ENCODE data around the gene TEAD2. TPM values are rescaled to one million over a fixed set of nuclear protein-coding genes. Genes with fewer than 3 reads are reported as not detected.

TEAD2 gene
- total and polyA plus RNA-seq, 10 of the 15 experiments (the other 5 are each of a cell fraction or from before 2014, with no cell fraction given) = 0.04 to 0.26 (median 0.11) TPM; not detected in 3

DNA sequence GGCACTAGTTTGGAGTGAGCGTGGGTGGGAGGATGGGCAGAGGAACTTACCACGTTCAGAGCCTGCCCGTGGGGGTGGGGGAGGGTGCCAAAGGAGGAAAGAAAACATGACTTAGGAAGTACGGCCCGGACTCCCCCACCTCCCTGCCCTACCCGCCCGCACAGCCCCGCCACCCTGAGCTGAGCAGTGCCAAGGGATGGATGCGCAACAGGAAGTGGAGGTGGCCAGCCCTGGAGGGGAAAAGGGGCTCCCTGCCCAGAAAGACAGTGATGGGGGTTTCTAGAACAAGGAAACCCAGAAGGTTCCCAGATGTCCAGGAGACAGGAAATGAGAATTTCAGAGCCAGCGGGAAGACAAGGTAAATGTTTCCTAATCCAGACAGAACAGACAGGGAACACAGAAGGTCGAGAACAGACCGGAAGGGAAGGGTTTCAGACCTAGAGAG is 6.3 kb downstream of the TEAD2 start (continued):
- TF ChIP-seq, protein P1, sequence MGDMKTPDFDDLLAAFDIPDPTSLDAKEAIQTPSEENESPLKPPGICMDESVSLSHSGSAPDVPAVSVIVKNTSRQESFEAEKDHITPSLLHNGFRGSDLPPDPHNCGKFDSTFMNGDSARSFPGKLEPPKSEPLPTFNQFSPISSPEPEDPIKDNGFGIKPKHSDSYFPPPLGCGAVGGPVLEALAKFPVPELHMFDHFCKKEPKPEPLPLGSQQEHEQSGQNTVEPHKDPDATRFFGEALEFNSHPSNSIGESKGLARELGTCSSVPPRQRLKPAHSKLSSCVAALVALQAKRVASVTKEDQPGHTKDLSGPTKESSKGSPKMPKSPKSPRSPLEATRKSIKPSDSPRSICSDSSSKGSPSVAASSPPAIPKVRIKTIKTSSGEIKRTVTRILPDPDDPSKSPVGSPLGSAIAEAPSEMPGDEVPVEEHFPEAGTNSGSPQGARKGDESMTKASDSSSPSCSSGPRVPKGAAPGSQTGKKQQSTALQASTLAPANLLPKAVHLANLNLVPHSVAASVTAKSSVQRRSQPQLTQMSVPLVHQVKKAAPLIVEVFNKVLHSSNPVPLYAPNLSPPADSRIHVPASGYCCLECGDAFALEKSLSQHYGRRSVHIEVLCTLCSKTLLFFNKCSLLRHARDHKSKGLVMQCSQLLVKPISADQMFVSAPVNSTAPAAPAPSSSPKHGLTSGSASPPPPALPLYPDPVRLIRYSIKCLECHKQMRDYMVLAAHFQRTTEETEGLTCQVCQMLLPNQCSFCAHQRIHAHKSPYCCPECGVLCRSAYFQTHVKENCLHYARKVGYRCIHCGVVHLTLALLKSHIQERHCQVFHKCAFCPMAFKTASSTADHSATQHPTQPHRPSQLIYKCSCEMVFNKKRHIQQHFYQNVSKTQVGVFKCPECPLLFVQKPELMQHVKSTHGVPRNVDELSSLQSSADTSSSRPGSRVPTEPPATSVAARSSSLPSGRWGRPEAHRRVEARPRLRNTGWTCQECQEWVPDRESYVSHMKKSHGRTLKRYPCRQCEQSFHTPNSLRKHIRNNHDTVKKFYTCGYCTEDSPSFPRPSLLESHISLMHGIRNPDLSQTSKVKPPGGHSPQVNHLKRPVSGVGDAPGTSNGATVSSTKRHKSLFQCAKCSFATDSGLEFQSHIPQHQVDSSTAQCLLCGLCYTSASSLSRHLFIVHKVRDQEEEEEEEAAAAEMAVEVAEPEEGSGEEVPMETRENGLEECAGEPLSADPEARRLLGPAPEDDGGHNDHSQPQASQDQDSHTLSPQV (IDR thresholded peaks at IDR 0.05) = no peak
- TF ChIP-seq ZBED1 (IDR thresholded peaks at IDR 0.05; ENCODE audit: borderline replicate concordance) (no peak), SUPT20H (IDR thresholded peaks at IDR 0.05; ENCODE audit: borderline replicate concordance, control insufficient read depth, low read depth, low read length) (no peak), RUNX3 (IDR thresholded peaks at IDR 0.05; ENCODE audit: low read length) (no peak), BACH1 (IDR thresholded peaks at IDR 0.05; ENCODE audit: borderline replicate concordance) (no peak)

DNA sequence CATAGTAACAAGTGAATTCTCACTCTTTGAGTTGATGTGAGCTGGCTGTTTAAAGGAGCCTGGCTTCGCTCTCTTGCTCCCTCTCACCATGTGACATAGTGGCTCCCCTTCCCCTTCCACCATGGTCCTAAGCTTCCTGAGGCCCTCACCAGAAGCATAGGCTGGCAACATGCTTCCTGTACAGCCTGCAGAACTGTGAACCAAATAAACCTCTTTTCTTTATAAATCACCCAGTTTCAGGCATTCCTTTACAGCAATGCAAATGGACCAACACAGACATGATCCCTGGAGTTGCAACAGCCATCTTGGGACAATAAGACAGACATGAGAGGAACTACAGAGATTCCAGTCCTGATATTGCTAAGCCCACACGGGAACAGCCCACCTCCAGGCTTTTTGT is 12.6 kb downstream of the TEAD2 start:
- H3K4me2 ChIP-seq (ENCODE audit: control insufficient read depth, insufficient read depth) = no peak overlapping the region
- H3K4me1 ChIP-seq (ENCODE audit: control insufficient read depth, insufficient read depth, low read length) = no peaks in the 10 kb centered on the region
- no peaks in the 10 kb centered on the region for H3K36me3 ChIP-seq (ENCODE audit: control insufficient read depth in 2 of 2, insufficient read depth in 2 of 2, low read length in 1 of 2)
- ChIA-PET CTCF (no interaction called here), POLR2A (interaction anchor here (0.6 to 0.8 kb wide), 2 partner anchors 8 to 100 kb away, joined by 3 to 5 read pairs; no protein-coding TSS in a partner anchor), SMC1A (ENCODE audit: uncharacterized antibody, unreplicated experiment) (interaction anchor here (1.0 kb wide), 1 partner anchor 16 kb away, joined by 3 read pairs; no protein-coding TSS in a partner anchor), RAD21 (ENCODE audit: unreplicated experiment) (no interaction called here)
- TF ChIP-seq EZH2 (IDR thresholded peaks at IDR 0.05; ENCODE audit: borderline replicate concordance, control insufficient read depth, low read depth, low read length) = no peak
- TF ChIP-seq NBN (IDR thresholded peaks at IDR 0.05) = no peak
- TF ChIP-seq SMAD1 (IDR thresholded peaks at IDR 0.05; ENCODE audit: low read depth, partially characterized antibody) = no peak
- TF ChIP-seq CHD2 (IDR thresholded peaks at IDR 0.05; ENCODE audit: borderline replicate concordance, low read depth, low read length) = no peak
- no peak for TF ChIP-seq CHD1 (IDR thresholded peaks at IDR 0.05; ENCODE audit: low read depth, low read length)
- no peaks in the 10 kb centered on the region for H4K20me1 ChIP-seq (ENCODE audit: control insufficient read depth, insufficient read depth)
- no peak for DNase-seq (ENCODE audit: low read depth, low spot score)
- 45% methylated on average over 2 of the region's 2 CpGs for WGBS (ENCODE audit: insufficient coverage, insufficient replicate concordance, low lambda C conversion rate, missing lambda C conversion rate)
- no peaks in the 10 kb centered on the region for H3K79me2 ChIP-seq (ENCODE audit: control insufficient read depth, insufficient read depth, low read length)
- no TSS peak for BruUV-seq (replicated peaks)
- H3K9ac ChIP-seq (ENCODE audit: control insufficient read depth, insufficient read depth, low read length) = no peak overlapping the region
- H3K9me3 ChIP-seq (replicated peaks; ENCODE audit: control insufficient read depth, insufficient read depth, low read length) = no peaks in the 10 kb centered on the region; the same call in 2 of the 3 replicates
- H3K27ac ChIP-seq (ENCODE audit: control insufficient read depth, insufficient read depth) = no peak overlapping the region
- in situ Hi-C loops (cut with MboI) (no loop called here), intact Hi-C loops (cut with micrococcal nuclease; ENCODE audit: unreplicated experiment) (no loop called here)
- ATAC-seq = no peak
- H3K27me3 ChIP-seq (replicated peaks in 1 of 2; ENCODE audit: control insufficient read depth in 2 of 2, insufficient read depth in 2 of 2, low read length in 1 of 2) = no peaks in the 10 kb centered on the region
- FAIRE-seq = no peak
- H2AFZ ChIP-seq (ENCODE audit: control insufficient read depth, low read depth, low read length) = no peak overlapping the region
- no peak overlapping the region for H3K4me3 ChIP-seq
